HepG2 (cell line): ENCODE results near the gene LAG3.

ENCODE experiments used
- FOXJ3 ChIP-seq: sonication (generic); formaldehyde crosslinking; IDR thresholded peaks from 2 replicates; pipeline ENCODE4 v1.4.0; 2020; ENCODE audit warnings: missing genetic modification reagents, mild to moderate bottlenecking, borderline replicate concordance
- POLR2A ChIP-seq, 2 experiments: IDR thresholded peaks; 2 replicates each; pipeline ENCODE4 v1.6.1; 2011; ENCODE audit warnings: low read depth in 2 of 2, low read length in 2 of 2, mild to moderate bottlenecking in 1 of 2, moderate library complexity in 1 of 2; ENCODE audit not compliant: insufficient read depth in 1 of 2
- ZFP41 ChIP-seq: sonication (generic); formaldehyde crosslinking; IDR thresholded peaks from 2 replicates; pipeline ENCODE4 v1.4.0; 2020; ENCODE audit warnings: mild to moderate bottlenecking, missing genetic modification reagents, borderline replicate concordance
- ZNF292 ChIP-seq: sonication (generic); formaldehyde crosslinking; IDR thresholded peaks from 2 replicates; pipeline ENCODE4 v1.8.1; 2022; ENCODE audit warnings: mild to moderate bottlenecking, low read depth, missing genetic modification reagents, borderline replicate concordance
- TF ChIP-seq, protein P1 (sequence below): sonication (generic); formaldehyde crosslinking; IDR thresholded peaks from 2 replicates; pipeline ENCODE4 v1.5.0; 2020; ENCODE audit warnings: mild to moderate bottlenecking, missing genetic modification reagents, moderate library complexity

DNA sequence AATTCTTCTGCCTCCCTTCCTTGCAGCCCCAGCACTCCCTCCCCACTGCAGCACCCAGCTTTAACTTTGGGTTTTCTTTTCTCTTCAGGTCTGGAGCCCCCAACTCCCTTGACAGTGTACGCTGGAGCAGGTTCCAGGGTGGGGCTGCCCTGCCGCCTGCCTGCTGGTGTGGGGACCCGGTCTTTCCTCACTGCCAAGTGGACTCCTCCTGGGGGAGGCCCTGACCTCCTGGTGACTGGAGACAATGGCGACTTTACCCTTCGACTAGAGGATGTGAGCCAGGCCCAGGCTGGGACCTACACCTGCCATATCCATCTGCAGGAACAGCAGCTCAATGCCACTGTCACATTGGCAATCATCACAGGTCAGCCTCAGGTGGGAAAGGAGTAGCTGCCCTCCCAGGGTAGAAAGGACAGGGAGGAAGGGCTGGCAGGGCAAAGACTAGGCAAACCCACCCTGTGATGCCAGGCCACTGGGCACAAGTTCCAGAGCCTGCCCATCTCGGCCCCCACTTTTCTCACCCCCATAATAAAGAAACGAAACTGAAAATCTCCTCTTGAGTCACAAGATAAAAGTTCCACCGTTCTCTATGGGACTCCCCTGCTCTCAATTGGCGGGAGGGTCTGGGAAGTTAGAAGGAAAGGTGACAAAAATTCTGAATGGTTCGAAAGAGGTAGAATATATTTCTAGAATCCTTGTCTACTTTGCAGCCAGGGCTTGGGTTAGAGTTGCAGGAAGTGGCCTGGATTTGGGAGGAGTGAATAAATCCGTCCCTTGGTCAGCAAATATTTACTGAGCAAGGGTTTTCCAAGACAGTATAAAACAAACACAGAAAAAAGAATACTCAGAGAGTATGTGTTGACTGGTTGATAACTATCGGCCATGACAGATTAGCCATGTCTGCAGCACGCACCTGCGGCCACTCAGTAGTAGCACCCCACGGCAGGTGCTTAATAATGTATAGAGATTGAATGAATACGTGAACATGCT is 3.2 kb downstream of the LAG3 start:
- TF ChIP-seq FOXJ3 (CRISPR knock-in tag) = peak; percentile 85; the same call in 1 of the 2 replicates
- no peak for TF ChIP-seq POLR2A (IDR thresholded peaks at IDR 0.05; ENCODE audit: insufficient read depth in 1 of 2, low read depth in 2 of 2, low read length in 2 of 2)
- TF ChIP-seq, protein P1, sequence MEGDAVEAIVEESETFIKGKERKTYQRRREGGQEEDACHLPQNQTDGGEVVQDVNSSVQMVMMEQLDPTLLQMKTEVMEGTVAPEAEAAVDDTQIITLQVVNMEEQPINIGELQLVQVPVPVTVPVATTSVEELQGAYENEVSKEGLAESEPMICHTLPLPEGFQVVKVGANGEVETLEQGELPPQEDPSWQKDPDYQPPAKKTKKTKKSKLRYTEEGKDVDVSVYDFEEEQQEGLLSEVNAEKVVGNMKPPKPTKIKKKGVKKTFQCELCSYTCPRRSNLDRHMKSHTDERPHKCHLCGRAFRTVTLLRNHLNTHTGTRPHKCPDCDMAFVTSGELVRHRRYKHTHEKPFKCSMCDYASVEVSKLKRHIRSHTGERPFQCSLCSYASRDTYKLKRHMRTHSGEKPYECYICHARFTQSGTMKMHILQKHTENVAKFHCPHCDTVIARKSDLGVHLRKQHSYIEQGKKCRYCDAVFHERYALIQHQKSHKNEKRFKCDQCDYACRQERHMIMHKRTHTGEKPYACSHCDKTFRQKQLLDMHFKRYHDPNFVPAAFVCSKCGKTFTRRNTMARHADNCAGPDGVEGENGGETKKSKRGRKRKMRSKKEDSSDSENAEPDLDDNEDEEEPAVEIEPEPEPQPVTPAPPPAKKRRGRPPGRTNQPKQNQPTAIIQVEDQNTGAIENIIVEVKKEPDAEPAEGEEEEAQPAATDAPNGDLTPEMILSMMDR (CRISPR knock-in tag) = peak; percentile 24; the same call in 1 of the 2 replicates
- no peak for TF ChIP-seq ZFP41 (CRISPR knock-in tag)
- TF ChIP-seq ZNF292 (CRISPR knock-in tag) = no peak
